ENCODE results near the gene PTPRD.

Gene PTPRD

DNA sequence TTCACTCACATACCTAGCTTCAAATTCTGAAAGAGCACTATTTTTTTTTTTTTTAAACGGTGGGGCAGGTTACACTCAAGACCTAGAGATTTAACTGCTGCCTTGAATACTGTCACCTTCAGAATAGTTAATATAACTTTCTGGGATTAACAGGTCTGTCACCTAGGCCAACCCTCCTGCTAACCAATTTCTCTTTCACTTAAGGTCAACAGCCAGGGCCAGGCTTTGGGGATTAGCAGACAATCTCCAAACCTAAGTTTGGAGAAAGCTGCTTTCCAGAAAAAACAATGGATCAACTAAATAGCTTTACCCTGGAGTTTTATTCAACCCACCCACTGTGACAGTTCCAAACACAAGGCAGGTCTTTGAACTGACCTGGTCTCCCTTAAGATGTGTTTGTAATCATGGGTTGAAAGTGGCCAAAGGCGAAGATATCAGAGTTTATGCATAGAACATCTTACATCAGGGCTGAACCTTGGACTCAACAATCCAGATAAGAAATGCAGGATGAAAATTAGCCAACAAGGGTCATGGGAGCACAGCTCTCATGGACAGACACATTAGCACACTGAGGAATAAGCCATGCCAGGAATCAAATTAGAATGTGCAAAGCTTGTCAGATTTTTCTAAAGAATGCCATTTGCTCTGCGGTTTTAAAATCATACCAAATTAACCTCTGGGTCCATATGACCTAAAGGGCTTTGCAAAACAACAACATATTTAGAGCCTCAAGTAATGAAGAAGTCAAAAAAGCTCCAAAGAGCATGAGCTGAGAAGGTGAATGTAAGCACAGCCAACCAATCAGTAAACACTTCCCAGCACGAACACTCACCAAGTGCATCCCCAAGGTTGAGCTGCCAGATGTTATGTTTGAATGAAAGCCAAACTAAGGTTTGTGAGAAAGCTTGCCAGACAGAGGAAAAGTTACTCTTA is 2274.7 kb downstream of the PTPRD start:
- in situ Hi-C loops (cut with MboI; ENCODE audit: low sequenced_read_pairs, unreplicated experiment), result no loop called here
- TF ChIP-seq, protein P1, sequence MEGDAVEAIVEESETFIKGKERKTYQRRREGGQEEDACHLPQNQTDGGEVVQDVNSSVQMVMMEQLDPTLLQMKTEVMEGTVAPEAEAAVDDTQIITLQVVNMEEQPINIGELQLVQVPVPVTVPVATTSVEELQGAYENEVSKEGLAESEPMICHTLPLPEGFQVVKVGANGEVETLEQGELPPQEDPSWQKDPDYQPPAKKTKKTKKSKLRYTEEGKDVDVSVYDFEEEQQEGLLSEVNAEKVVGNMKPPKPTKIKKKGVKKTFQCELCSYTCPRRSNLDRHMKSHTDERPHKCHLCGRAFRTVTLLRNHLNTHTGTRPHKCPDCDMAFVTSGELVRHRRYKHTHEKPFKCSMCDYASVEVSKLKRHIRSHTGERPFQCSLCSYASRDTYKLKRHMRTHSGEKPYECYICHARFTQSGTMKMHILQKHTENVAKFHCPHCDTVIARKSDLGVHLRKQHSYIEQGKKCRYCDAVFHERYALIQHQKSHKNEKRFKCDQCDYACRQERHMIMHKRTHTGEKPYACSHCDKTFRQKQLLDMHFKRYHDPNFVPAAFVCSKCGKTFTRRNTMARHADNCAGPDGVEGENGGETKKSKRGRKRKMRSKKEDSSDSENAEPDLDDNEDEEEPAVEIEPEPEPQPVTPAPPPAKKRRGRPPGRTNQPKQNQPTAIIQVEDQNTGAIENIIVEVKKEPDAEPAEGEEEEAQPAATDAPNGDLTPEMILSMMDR (IDR thresholded peaks at IDR 0.05; ENCODE audit: borderline replicate concordance, control extremely low read depth, extremely low read depth, insufficient read depth, missing control alignments), result no peak
- no peak for DNase-seq (ENCODE audit: low spot score)

DNA sequence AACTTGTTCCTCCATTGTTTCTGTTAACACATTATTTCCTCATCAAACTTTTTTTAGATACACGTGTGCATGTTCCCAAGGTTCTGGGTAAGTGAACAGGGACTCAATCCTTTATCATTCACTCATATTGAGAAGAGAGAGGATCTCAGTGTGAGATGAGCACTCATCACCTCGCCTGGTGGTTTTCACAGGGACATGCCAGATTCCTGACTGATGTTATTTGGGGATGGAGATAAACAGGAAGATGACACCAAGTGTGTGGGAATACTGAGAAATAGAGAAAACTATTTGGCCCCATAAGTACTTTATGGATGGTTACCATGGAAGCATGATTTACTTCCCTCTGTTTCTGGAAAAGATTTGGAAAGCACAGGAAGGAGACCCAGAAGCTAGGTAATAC is 2279.9 kb downstream of the PTPRD start:
- in situ Hi-C loops (cut with MboI; ENCODE audit: low sequenced_read_pairs, unreplicated experiment), result no loop called here
- TF ChIP-seq, protein P1 (IDR thresholded peaks at IDR 0.05; ENCODE audit: borderline replicate concordance, control extremely low read depth, extremely low read depth, insufficient read depth, missing control alignments), result no peak
- DNase-seq (ENCODE audit: low spot score), result no peak

DNA sequence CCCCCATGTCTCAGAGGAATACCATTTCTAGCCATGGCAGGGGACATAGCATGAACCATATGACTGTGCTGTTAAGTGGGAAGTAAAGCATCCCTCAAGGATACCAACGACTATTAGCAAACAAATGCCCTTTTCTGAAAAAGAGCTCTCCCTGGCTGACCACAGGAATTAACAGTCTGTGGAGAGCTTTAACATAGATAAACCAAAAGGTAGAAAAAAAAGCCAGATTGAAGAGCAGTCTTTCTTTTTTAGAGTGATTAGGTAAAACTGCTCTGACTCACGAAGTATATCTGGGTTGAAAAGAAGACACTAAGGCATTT is 2280.5 kb downstream of the PTPRD start:
- DNase-seq (ENCODE audit: low spot score), result no peak
- in situ Hi-C loops (cut with MboI; ENCODE audit: low sequenced_read_pairs, unreplicated experiment), result no loop called here
- TF ChIP-seq, protein P1 (IDR thresholded peaks at IDR 0.05; ENCODE audit: borderline replicate concordance, control extremely low read depth, extremely low read depth, insufficient read depth, missing control alignments), result no peak

DNA sequence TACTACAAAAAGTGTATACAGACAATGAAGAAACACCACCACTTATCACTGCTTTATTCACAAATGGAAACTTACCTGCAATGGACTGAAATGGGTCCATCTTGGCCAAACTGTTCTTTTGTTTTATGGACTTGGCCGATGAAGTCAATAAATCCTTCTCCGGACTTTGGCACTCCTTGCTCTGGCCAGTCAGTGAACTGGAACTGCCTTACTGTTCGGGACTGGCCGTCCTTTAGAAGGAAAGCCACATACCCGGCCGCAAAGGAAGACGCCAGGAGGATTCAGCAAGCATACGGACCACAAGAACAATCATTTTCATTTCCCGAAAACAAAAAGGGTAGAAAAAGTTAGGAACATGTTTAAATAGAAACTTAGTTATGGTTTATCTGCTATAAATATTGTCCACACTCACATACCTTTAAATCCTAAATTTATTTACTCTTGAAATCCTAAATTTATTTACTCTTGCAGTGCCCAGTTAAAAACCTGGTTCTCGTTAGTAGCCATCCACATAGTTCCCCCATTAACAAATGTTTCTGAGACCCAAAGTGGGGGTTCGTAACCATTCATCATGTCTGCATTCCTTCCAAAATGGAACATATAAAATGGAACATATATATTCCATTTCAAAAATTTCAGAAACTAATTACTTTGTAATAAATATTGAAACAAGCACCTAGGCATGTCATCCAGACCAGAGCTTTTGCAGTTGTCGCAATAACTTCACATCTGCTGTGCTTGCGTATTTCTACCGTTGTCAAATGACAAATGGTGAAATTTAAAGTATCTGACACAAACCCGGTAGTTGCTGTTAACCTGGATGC is 2281.1 kb downstream of the PTPRD start:
- DNase-seq (ENCODE audit: low spot score), result no peak
- TF ChIP-seq, protein P1 (IDR thresholded peaks at IDR 0.05; ENCODE audit: borderline replicate concordance, control extremely low read depth, extremely low read depth, insufficient read depth, missing control alignments), result no peak
- in situ Hi-C loops (cut with MboI; ENCODE audit: low sequenced_read_pairs, unreplicated experiment), result no loop called here

DNA sequence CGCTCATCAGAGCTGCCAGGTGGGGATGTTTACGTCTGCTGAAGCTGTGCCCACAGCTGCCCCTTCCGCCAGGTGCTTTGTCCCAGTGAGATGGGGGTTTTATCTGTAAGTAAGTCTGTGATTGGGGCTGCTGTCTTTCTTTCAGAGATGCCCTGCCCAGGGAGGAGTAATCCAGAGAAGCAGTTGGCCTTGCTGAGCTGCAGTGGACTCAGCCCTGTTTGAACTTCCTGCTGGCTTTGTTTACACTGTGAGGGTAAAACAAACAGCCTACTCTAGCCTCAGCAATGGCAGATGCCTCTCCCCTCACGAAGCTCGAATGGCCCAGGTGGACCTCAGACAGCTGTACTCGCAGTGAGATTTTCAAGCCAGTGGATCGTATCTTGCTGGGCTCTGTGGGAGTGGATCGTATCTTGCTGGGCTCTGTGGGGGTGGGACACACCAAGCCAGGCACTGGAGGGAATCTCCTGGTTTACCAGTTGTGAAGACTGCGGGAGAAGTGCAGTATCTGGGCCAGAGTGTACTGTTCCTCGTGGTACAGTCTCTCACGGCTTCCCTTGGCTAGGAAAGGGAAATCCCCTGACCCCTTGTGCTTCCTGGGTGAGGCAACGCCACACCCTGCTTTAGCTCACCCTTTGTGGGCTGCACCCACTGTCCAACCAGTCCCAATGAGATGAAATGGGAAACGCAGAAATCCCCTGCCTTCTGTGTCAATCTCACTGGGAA is 2283.1 kb downstream of the PTPRD start:
- TF ChIP-seq, protein P1 (IDR thresholded peaks at IDR 0.05; ENCODE audit: borderline replicate concordance, control extremely low read depth, extremely low read depth, insufficient read depth, missing control alignments), result no peak
- in situ Hi-C loops (cut with MboI; ENCODE audit: low sequenced_read_pairs, unreplicated experiment), result no loop called here
- DNase-seq (ENCODE audit: low spot score), result no peak

DNA sequence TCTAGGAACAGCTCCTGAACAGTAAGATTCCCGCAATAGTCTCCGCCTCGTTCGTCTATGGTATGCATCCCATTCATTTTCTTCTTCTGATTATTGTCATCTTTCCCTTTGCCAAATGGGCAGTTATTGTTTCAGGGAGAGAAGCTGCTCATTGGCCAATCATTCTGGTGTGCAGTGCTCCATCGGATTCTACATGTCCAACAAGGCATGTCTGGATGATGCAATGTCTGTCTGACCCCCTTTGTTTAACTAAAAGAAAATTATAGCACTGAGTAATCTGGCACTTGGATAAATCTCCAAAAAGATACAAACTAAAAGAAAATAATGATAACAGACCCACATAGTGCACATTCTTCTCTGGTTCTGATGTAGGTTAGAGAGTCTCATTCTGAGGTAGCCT is 2297.6 kb downstream of the PTPRD start:
- in situ Hi-C loops (cut with MboI; ENCODE audit: low sequenced_read_pairs, unreplicated experiment), result no loop called here
- no peak for DNase-seq (ENCODE audit: low spot score)
- TF ChIP-seq, protein P1 (IDR thresholded peaks at IDR 0.05; ENCODE audit: borderline replicate concordance, control extremely low read depth, extremely low read depth, insufficient read depth, missing control alignments), result no peak

All from GM13976 (cell line).